Measurements from ENCODE around the gene MYCBP2. TPM values are rescaled to one million over a fixed set of nuclear protein-coding genes. Genes with fewer than 3 reads are reported as not detected.
"Not testable (repeated sequence)": the region's sequence is repeated elsewhere in the genome, so short reads cannot be mapped to it uniquely, and the experiment has no call there.

The MYCBP2 gene
- total RNA-seq, 1 experiment from 2014 or later, result 53.3 TPM

DNA sequence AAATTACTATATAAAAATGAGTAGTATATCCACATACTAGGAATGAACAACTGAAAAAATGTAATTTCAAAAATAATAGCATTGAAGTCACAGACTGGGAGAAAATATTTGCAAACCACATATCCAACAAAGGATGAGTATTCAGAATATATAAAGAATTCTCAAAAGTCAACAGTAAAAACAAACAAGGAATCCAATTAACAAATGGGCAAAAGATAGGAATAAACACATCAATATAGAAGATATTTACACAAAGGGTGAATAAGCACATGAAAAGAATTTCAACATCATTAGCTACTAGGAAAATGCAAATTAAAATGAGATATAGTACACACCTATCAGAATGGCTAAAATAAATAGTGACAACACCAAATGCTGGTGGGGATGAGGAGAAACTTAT lies 37.0 kb downstream of the MYCBP2 start:
- H2AFZ ChIP-seq (ENCODE audit: low read length), result no peak overlapping the region
- H3K27ac ChIP-seq (ENCODE audit: low read length), result peak overlapping the region; percentile 87
- DNase-seq, result peak; percentile 33

DNA sequence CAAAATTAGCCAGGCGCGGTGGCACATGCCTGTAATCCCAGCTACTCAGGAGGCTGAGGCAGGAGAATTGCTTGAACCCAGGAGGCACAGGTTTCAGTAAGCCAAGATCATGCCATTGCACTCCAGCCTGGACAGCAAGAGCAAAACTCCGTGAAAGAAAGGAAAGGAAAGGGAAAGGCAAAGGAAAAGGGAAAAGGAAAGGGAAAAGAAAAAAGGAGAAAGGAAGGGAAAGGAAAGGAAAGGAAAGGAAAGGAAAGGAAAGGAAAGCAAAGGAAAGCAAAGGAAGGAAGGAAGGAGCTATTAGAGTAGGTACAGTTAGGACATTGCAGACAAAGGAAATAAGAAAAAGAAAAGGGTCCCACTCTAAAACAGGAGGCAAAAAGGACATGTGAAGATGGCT lies 41.3 kb downstream of the MYCBP2 start:
- H3K27me3 ChIP-seq (ENCODE audit: low read length); H3K27ac ChIP-seq (ENCODE audit: low read length); H3F3A ChIP-seq (ENCODE audit: low read length, unreplicated experiment); intact Hi-C loops (cut with micrococcal nuclease); H3K9me2 ChIP-seq (replicated peaks; ENCODE audit: low read length); H3K36me3 ChIP-seq (ENCODE audit: low read depth, low read length); H4K20me1 ChIP-seq (ENCODE audit: low read length); BruUV-seq (replicated peaks); H3K79me2 ChIP-seq (ENCODE audit: low read length); ATAC-seq; H3K4me2 ChIP-seq (ENCODE audit: low read length); H3K9me3 ChIP-seq (ENCODE audit: low read length); H2AFZ ChIP-seq (ENCODE audit: low read length); POLR2A ChIA-PET (ENCODE audit: unreplicated experiment); H3K9ac ChIP-seq (ENCODE audit: low read length); DNase-seq; H3K4me3 ChIP-seq (ENCODE audit: low read length): not testable (repeated sequence)
- CTCF ChIA-PET, result interaction anchor here (0.7 kb wide), 1 partner anchor 221 kb away, joined by 5 read pairs; no protein-coding TSS in a partner anchor
- H3K4me1 ChIP-seq (ENCODE audit: insufficient read depth, low read length), result peaks cover 15% of the 10 kb centered on the region

More for the DNA sequence above, 37.0 kb downstream of the MYCBP2 start:
- Histone ChIP-seq H4K20me1 (ENCODE audit: low read length) (no peaks in the 10 kb centered on the region), H3K9ac (ENCODE audit: low read length) (peak overlapping the region; percentile 36; the same call in 1 of the 2 replicates), H3K27me3 (ENCODE audit: low read length) (no peaks in the 10 kb centered on the region), H3F3A (ENCODE audit: low read length, unreplicated experiment) (no peaks in the 10 kb centered on the region), H3K79me2 (ENCODE audit: low read length) (no peaks in the 10 kb centered on the region), H3K9me3 (ENCODE audit: low read length) (no peaks in the 10 kb centered on the region), H3K4me1 (ENCODE audit: insufficient read depth, low read length) (peaks cover 15% of the 10 kb centered on the region), H3K36me3 (ENCODE audit: low read depth, low read length) (peaks cover 23% of the 10 kb centered on the region), H3K9me2 (replicated peaks; ENCODE audit: low read length) (no peaks in the 10 kb centered on the region), H3K4me2 (ENCODE audit: low read length) (peak overlapping the region; percentile 49), H3K4me3 (ENCODE audit: low read length) (no peak overlapping the region)
- CTCF ChIA-PET, result no interaction called here
- intact Hi-C loops (cut with micrococcal nuclease), result no loop called here
- ATAC-seq, result peak; percentile 73
- POLR2A ChIA-PET (ENCODE audit: unreplicated experiment), result no interaction called here
- no TSS peak for BruUV-seq (replicated peaks)
- TF ChIP-seq, protein P1, sequence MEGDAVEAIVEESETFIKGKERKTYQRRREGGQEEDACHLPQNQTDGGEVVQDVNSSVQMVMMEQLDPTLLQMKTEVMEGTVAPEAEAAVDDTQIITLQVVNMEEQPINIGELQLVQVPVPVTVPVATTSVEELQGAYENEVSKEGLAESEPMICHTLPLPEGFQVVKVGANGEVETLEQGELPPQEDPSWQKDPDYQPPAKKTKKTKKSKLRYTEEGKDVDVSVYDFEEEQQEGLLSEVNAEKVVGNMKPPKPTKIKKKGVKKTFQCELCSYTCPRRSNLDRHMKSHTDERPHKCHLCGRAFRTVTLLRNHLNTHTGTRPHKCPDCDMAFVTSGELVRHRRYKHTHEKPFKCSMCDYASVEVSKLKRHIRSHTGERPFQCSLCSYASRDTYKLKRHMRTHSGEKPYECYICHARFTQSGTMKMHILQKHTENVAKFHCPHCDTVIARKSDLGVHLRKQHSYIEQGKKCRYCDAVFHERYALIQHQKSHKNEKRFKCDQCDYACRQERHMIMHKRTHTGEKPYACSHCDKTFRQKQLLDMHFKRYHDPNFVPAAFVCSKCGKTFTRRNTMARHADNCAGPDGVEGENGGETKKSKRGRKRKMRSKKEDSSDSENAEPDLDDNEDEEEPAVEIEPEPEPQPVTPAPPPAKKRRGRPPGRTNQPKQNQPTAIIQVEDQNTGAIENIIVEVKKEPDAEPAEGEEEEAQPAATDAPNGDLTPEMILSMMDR (conservative IDR thresholded peaks at IDR 0.05; ENCODE audit: low read depth, low read length), result no peak
- TF ChIP-seq EZH2phosphoT487 (IDR thresholded peaks at IDR 0.05; ENCODE audit: borderline replicate concordance, low read length) (no peak), EZH2 (IDR thresholded peaks at IDR 0.05; ENCODE audit: low read length, unreplicated experiment) (no peak)

DNA sequence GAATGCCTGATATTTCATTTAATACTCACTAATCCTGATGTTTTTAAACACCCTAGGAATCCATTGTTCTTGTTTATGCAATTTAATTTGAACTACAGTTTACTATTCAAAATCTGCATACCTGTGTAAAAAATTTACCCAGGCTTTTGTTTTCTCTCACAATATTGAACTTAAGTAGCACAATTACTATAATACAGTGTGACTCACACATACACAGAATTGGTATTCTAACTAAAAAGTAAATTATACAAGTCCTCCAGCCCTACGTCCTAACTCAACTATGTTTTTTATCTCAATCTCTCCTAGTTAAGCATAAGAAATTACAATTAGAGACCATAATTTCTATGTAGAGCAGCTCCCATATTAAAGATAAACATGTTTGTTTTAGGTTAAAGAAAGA lies 41.8 kb downstream of the MYCBP2 start:
- H3K9me2 ChIP-seq (replicated peaks; ENCODE audit: low read length), result no peaks in the 10 kb centered on the region
- H3K79me2 ChIP-seq (ENCODE audit: low read length), result no peaks in the 10 kb centered on the region
- H3K9me3 ChIP-seq (ENCODE audit: low read length), result no peaks in the 10 kb centered on the region
- no TSS peak for BruUV-seq (replicated peaks)
- ATAC-seq (no peak), DNase-seq (no peak)
- no peak overlapping the region for H2AFZ ChIP-seq (ENCODE audit: low read length)
- CTCF ChIA-PET, result no interaction called here
- POLR2A ChIA-PET (ENCODE audit: unreplicated experiment), result no interaction called here
- H3K27ac ChIP-seq (ENCODE audit: low read length), result no peak overlapping the region
- intact Hi-C loops (cut with micrococcal nuclease), result no loop called here
- H4K20me1 ChIP-seq (ENCODE audit: low read length), result no peaks in the 10 kb centered on the region
- no peak overlapping the region for H3K4me2 ChIP-seq (ENCODE audit: low read length)
- H3K36me3 ChIP-seq (ENCODE audit: low read depth, low read length), result no peaks in the 10 kb centered on the region
- TF ChIP-seq, protein P1 (conservative IDR thresholded peaks at IDR 0.05; ENCODE audit: low read depth, low read length), result no peak
- TF ChIP-seq EZH2phosphoT487 (IDR thresholded peaks at IDR 0.05; ENCODE audit: borderline replicate concordance, low read length) (no peak), EZH2 (IDR thresholded peaks at IDR 0.05; ENCODE audit: low read length, unreplicated experiment) (no peak)
- H3K9ac ChIP-seq (ENCODE audit: low read length), result no peak overlapping the region
- no peak overlapping the region for H3K4me3 ChIP-seq (ENCODE audit: low read length)
- no peaks in the 10 kb centered on the region for H3K27me3 ChIP-seq (ENCODE audit: low read length)
- H3K4me1 ChIP-seq (ENCODE audit: insufficient read depth, low read length), result peaks cover 9% of the 10 kb centered on the region
- H3F3A ChIP-seq (ENCODE audit: low read length, unreplicated experiment), result no peaks in the 10 kb centered on the region
